ENCODE measurements around the gene BRAT1.

The BRAT1 gene

GRCh38 chr7:2523461-2523936, 31.8 kb downstream of the BRAT1 start:
- no peak for DNase-seq

GRCh38 chr7:2522780-2523433, 32.4 kb downstream of the BRAT1 start:
- no peak for DNase-seq

- peak in 1 of 2 donors; percentile 13 for DNase-seq
These were observed 33.3 kb downstream of the BRAT1 start for GRCh38 chr7:2521952-2522591.

GRCh38 chr7:2521341-2521745, 34.0 kb downstream of the BRAT1 start:
- no peak for DNase-seq

GRCh38 chr7:2520761-2521290, 34.5 kb downstream of the BRAT1 start:
- DNase-seq, result no peak

GRCh38 chr7:2520131-2520760, 35.1 kb downstream of the BRAT1 start:
- no peak for DNase-seq

GRCh38 chr7:2519119-2519930, 36.0 kb downstream of the BRAT1 start, which contains the start of gene LFNG:
TSS of gene LFNG (plus strand) at chr7:2519774. CDS start at chr7:2519862, 88 bp downstream.
- DNase-seq, result peak; percentile 81 to 88

- no peak for DNase-seq
These were observed 36.6 kb downstream of the BRAT1 start for GRCh38 chr7:2518737-2519118.

GRCh38 chr7:2517678-2518507, 37.4 kb downstream of the BRAT1 start:
- DNase-seq, result no peak

GRCh38 chr7:2517026-2517425, 38.3 kb downstream of the BRAT1 start:
- no peak for DNase-seq

- no peak for DNase-seq
These were observed 39.1 kb downstream of the BRAT1 start for GRCh38 chr7:2516194-2516555.

- DNase-seq, result no peak
These were observed 39.7 kb downstream of the BRAT1 start for GRCh38 chr7:2515424-2516193.

GRCh38 chr7:2514473-2515423, 40.6 kb downstream of the BRAT1 start:
- no peak for DNase-seq

GRCh38 chr7:2513702-2514101, 41.6 kb downstream of the BRAT1 start:
- no peak for DNase-seq

- no peak for DNase-seq
These were observed 42.6 kb downstream of the BRAT1 start for GRCh38 chr7:2512713-2513112.

GRCh38 chr7:2512179-2512661, 43.1 kb downstream of the BRAT1 start:
- DNase-seq, result no peak

GRCh38 chr7:2511769-2512168, 43.6 kb downstream of the BRAT1 start:
- no peak for DNase-seq

- no peak for DNase-seq
These were observed 44.2 kb downstream of the BRAT1 start for GRCh38 chr7:2510909-2511768.

Data from hippocampal formation (tissue), 2 donors.